Neural cell (in vitro differentiated cells): Measurements from ENCODE around the gene AADACL2. TPM values are rescaled to one million over a fixed set of nuclear protein-coding genes. Genes with fewer than 3 reads are reported as not detected.

ENCODE experiments used
- H2AFZ ChIP-seq: fragments of 200-600, 300-800 bp; sonication (generic), shearing (Covaris generic); 2 replicates; pipeline ENCODE4 v1.6.0; 2014; ENCODE audit warnings: low read depth, mild to moderate bottlenecking, antibody characterized with exemption, low read length, moderate library complexity
- H3F3A ChIP-seq: fragments of 200-600 bp; shearing (Covaris generic); 2 replicates; pipeline ENCODE4 v1.6.1; 2016; ENCODE audit warnings: mild to moderate bottlenecking, moderate library complexity, mixed read lengths, antibody characterized with exemption, low read length; ENCODE audit not compliant: insufficient read depth, poor library complexity, severe bottlenecking
- H3K27ac ChIP-seq: fragments of 200-600, 300-800 bp; sonication (generic), shearing (Covaris generic); 2 replicates; pipeline ENCODE4 v1.5.1; 2014; ENCODE audit warnings: mild to moderate bottlenecking, low read length, moderate library complexity
- H3K27me3 ChIP-seq: fragments of 300-800, 200-600 bp; sonication (generic), shearing (Covaris generic); 2 replicates; pipeline ENCODE4 v1.6.0; 2014; ENCODE audit warnings: mild to moderate bottlenecking, low read depth, low read length, moderate library complexity; ENCODE audit not compliant: insufficient read depth
- H3K36me3 ChIP-seq: fragments of 300-800, 200-600 bp; sonication (generic), shearing (Covaris generic); 2 replicates; pipeline ENCODE4 v1.5.1; 2014; ENCODE audit warnings: mild to moderate bottlenecking, antibody characterized with exemption, low read length, moderate library complexity; ENCODE audit not compliant: insufficient read depth
- H3K4me2 ChIP-seq: fragments of 300-800, 200-600 bp; sonication (generic), shearing (Covaris generic); 2 replicates; pipeline ENCODE4 v1.6.0; 2014; ENCODE audit warnings: mild to moderate bottlenecking, low read length
- H3K4me3 ChIP-seq: fragments of 300-800, 200-600 bp; sonication (generic), shearing (Covaris generic); 2 replicates; pipeline ENCODE4 v1.5.1; 2014; ENCODE audit warnings: mild to moderate bottlenecking, low read length, moderate library complexity
- H3K79me2 ChIP-seq: fragments of 200-600 bp; shearing (Covaris generic); replicated peaks from 2 replicates; pipeline ENCODE4 v1.6.0; 2014; ENCODE audit warnings: mild to moderate bottlenecking, low read length, moderate library complexity; ENCODE audit not compliant: insufficient read depth
- H3K9ac ChIP-seq: fragments of 300-800, 200-600 bp; sonication (generic), shearing (Covaris generic); 2 replicates; pipeline ENCODE4 v1.6.1; 2016; ENCODE audit warnings: mild to moderate bottlenecking, low read length, mixed read lengths
- H3K9me2 ChIP-seq: fragments of 200-600 bp; shearing (Covaris generic); 2 replicates; pipeline ENCODE4 v1.6.1; 2016; ENCODE audit warnings: mild to moderate bottlenecking, low read length, mixed read lengths; ENCODE audit not compliant: insufficient read depth
- H3K9me3 ChIP-seq: fragments of 200-600, 300-800 bp; sonication (generic), shearing (Covaris generic); 2 replicates; pipeline ENCODE4 v1.6.1; 2016; ENCODE audit warnings: mild to moderate bottlenecking, mixed run types, low read length, moderate library complexity, mixed read lengths
- H4K20me1 ChIP-seq: fragments of 200-600 bp; shearing (Covaris generic); 2 replicates; pipeline ENCODE4 v1.6.1; 2016; ENCODE audit warnings: mild to moderate bottlenecking, mixed run types; ENCODE audit not compliant: insufficient read depth
- CTCF ChIP-seq: fragments of 450-650 bp; IDR thresholded peaks from 2 replicates; pipeline ENCODE4 v1.5.1; 2014; ENCODE audit warnings: antibody characterized with exemption, mild to moderate bottlenecking, moderate library complexity; ENCODE audit not compliant: poor library complexity, severe bottlenecking
- EP300 ChIP-seq: fragments of 450-650 bp; conservative IDR thresholded peaks from 2 replicates; pipeline ENCODE4 v1.6.1; 2014; ENCODE audit warnings: antibody characterized with exemption, mild to moderate bottlenecking, moderate library complexity; ENCODE audit not compliant: poor library complexity, severe bottlenecking
- EZH2 ChIP-seq: fragments of 200-600, 300-800 bp; shearing (Covaris generic), sonication (generic); IDR thresholded peaks from 2 replicates; pipeline ENCODE4 v1.6.1; 2014; ENCODE audit warnings: antibody characterized with exemption, low read length, borderline replicate concordance, mild to moderate bottlenecking; ENCODE audit not compliant: insufficient read depth, poor library complexity, severe bottlenecking
- MXI1 ChIP-seq: fragments of 450-650 bp; conservative IDR thresholded peaks from 2 replicates; pipeline ENCODE4 v1.6.1; 2014; ENCODE audit warnings: antibody characterized with exemption, mild to moderate bottlenecking; ENCODE audit not compliant: poor library complexity, severe bottlenecking
- POLR2AphosphoS5 ChIP-seq: IDR thresholded peaks from 2 replicates; pipeline ENCODE4 v1.6.1; 2012
- RAD21 ChIP-seq: fragments of 450-650 bp; conservative IDR thresholded peaks from 2 replicates; pipeline ENCODE4 v1.6.1; 2014; ENCODE audit warnings: antibody characterized with exemption, mild to moderate bottlenecking, moderate library complexity
- REST ChIP-seq: IDR thresholded peaks from 2 replicates; pipeline ENCODE4 v1.6.1; 2012; ENCODE audit warnings: borderline replicate concordance
- SMC3 ChIP-seq: fragments of 450-650 bp; conservative IDR thresholded peaks from 2 replicates; pipeline ENCODE4 v1.6.1; 2014; ENCODE audit warnings: antibody characterized with exemption, mild to moderate bottlenecking, moderate library complexity; ENCODE audit not compliant: poor library complexity
- TAF1 ChIP-seq: IDR thresholded peaks from 2 replicates; pipeline ENCODE4 v1.6.1; 2012; ENCODE audit warnings: low read depth
- polyA plus RNA-seq: library from polyadenylated mRNA; depleted of rRNA; stranded (reverse); fragments of >200 nt; gene quantifications from 2 replicates; pipeline ENCODE4 v1.2.3, GENCODE V29; 2014

The AADACL2 gene
- polyA plus RNA-seq, 1 donor from 2014 or later: not detected

- Histone ChIP-seq H3F3A (no peaks in the 10 kb centered on the region), H4K20me1 (no peaks in the 10 kb centered on the region), H3K79me2 (no peaks in the 10 kb centered on the region), H3K36me3 (no peaks in the 10 kb centered on the region), H3K27ac (no peak overlapping the region), H2AFZ (no peak overlapping the region), H3K4me2 (no peak overlapping the region), H3K9me2 (no peaks in the 10 kb centered on the region), H3K4me3 (no peak overlapping the region), H3K9me3 (no peaks in the 10 kb centered on the region), H3K9ac (no peak overlapping the region), H3K27me3 (no peaks in the 10 kb centered on the region)
- TF ChIP-seq SMC3 (no peak), REST (no peak), TAF1 (no peak), RAD21 (no peak), EP300 (no peak), CTCF (no peak), POLR2AphosphoS5 (no peak), MXI1 (no peak), EZH2 (no peak)
These were observed 41.9 kb downstream of the AADACL2 start for GRCh38 chr3:151775314-151776258.

GRCh38 chr3:151776259-151776740 lies 42.6 kb downstream of the AADACL2 start:
- no peak overlapping the region for H3K27ac ChIP-seq
- H2AFZ ChIP-seq: no peak overlapping the region
- TF ChIP-seq EP300 (no peak), TAF1 (no peak), SMC3 (no peak)
- no peak overlapping the region for H3K9ac ChIP-seq
- H4K20me1 ChIP-seq: no peaks in the 10 kb centered on the region
- H3K79me2 ChIP-seq: no peaks in the 10 kb centered on the region
- no peaks in the 10 kb centered on the region for H3K27me3 ChIP-seq
- no peaks in the 10 kb centered on the region for H3K9me3 ChIP-seq
- H3K4me2 ChIP-seq: no peak overlapping the region
- H3K9me2 ChIP-seq: no peaks in the 10 kb centered on the region
- H3K36me3 ChIP-seq: no peaks in the 10 kb centered on the region
- no peaks in the 10 kb centered on the region for H3F3A ChIP-seq
- no peak overlapping the region for H3K4me3 ChIP-seq
